Lower leg skin (tissue), 3 donors: ENCODE measurements around the gene STRIP1.

Experiments used
- CTCF ChIP-seq, 3 donors: fragments of 450-650 bp; IDR thresholded peaks; one replicate each; pipeline ENCODE4 v1.5.1; 2016; ENCODE audit warnings: antibody characterized with exemption in 3 of 3, mild to moderate bottlenecking in 3 of 3, moderate library complexity in 2 of 3
- POLR2A ChIP-seq, 2 donors: fragments of 450-650 bp; IDR thresholded peaks; one replicate each; pipeline ENCODE4 v1.6.1; 2016 to 2017; ENCODE audit warnings: antibody characterized with exemption in 2 of 2, mild to moderate bottlenecking in 1 of 2, moderate library complexity in 1 of 2

DNA sequence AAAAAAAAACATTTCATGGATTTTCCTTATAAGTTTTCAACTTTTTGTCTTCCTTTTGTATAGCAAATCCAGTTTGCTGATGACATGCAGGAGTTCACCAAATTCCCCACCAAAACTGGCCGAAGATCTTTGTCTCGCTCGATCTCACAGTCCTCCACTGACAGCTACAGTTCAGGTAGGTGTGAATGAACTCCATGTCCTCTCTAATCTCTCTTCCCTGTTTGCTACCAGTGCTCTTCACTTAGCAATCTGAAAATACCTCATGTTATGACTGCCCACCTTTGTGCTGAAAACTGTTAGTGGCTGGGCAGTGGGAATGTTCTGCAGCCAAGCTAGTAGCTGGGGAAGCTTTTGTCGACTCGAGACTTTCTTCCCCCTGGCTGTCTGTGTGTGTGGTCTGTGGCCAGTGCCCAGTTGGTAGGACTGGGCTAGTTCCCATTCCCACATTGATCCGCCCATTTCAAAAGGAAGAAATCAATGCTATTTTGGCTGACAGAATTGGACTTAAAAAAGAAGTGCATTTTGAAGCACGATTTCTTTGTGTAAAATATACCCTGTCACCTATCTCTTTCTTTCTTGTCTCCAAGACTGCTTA is 25.4 kb upstream of the STRIP1 start:
- TF ChIP-seq POLR2A (IDR thresholded peaks at IDR 0.05): no peak
- TF ChIP-seq CTCF (IDR thresholded peaks at IDR 0.05): no peak
